Effector memory CD8-positive, alpha-beta T cell (primary cell): ENCODE results near the gene CARNS1.
A peak's percentile ranks its signal among the peaks of the same experiment; 100 is the strongest.

Source experiments
- ATAC-seq: fragments of 150-1000 bp; cut with Tn5 transposase; replicated peaks from 2 replicates; pipeline ENCODE4 v1.10.0; 2021; ENCODE audit warnings: mild to moderate bottlenecking, moderate library complexity
- DNase-seq, 3 experiments: peaks; one replicate each; pipeline ENCODE4 v3.0.0; 2021
- H3K27ac Mint-ChIP-seq, 2 donors: one replicate each; pipeline ENCODE4 v1.8.0; 2022; ENCODE audit warnings: mild to moderate bottlenecking in 2 of 2, mixed read lengths in 2 of 2, moderate library complexity in 2 of 2
- H3K27me3 Mint-ChIP-seq, 2 donors: one replicate each; pipeline ENCODE4 v1.8.0; 2022; ENCODE audit warnings: mixed read lengths in 2 of 2
- H3K36me3 Mint-ChIP-seq: one replicate; pipeline ENCODE4 v1.8.0; 2022; ENCODE audit warnings: mild to moderate bottlenecking, moderate library complexity, mixed read lengths; ENCODE audit not compliant: insufficient read depth
- H3K4me1 Mint-ChIP-seq, 2 donors: one replicate each; pipeline ENCODE4 v1.8.0; 2022; ENCODE audit warnings: low read depth in 2 of 2, mixed read lengths in 2 of 2
- H3K4me3 Mint-ChIP-seq, 2 donors: one replicate each; pipeline ENCODE4 v1.8.0; 2022; ENCODE audit warnings: mild to moderate bottlenecking in 2 of 2, mixed read lengths in 2 of 2, moderate library complexity in 2 of 2
- H3K9me3 Mint-ChIP-seq, 2 donors: one replicate each; pipeline ENCODE4 v1.8.0; 2022; ENCODE audit warnings: mixed read lengths in 2 of 2

Gene CARNS1

GRCh38 chr11:67436459-67437081, 21.1 kb downstream of the CARNS1 start:
- no peaks in the 10 kb centered on the region for H3K9me3 Mint-ChIP-seq
- H3K27ac Mint-ChIP-seq = peak overlapping the region; percentile 94 to 97
- peaks cover 66 to 74% of the 10 kb centered on the region in 2 donors for H3K4me1 Mint-ChIP-seq
- ATAC-seq (peak; percentile 16), DNase-seq (peak in 1 of 3 experiments; percentile 42)
- H3K36me3 Mint-ChIP-seq = peaks cover 71% of the 10 kb centered on the region
- peak overlapping the region; percentile 98 to 99 for H3K4me3 Mint-ChIP-seq
- no peaks in the 10 kb centered on the region for H3K27me3 Mint-ChIP-seq

GRCh38 chr11:67437082-67437808, 21.8 kb downstream of the CARNS1 start, which contains the start of gene PTPRCAP:
Gene PTPRCAP, minus strand, starts transcription at chr11:67437682. Its CDS starts 63 bp downstream, at chr11:67437619.
- Mint-ChIP-seq H3K36me3 (peaks cover 73% of the 10 kb centered on the region), H3K27ac (peak within 1 kb of the TSS; percentile 94 to 97), H3K4me1 (peaks cover 63 to 73% of the 10 kb centered on the region in 2 donors), H3K9me3 (no peaks in the 10 kb centered on the region), H3K4me3 (peak within 1 kb of the TSS; percentile 98 to 99), H3K27me3 (no peaks in the 10 kb centered on the region)
- peak; percentile 60 for ATAC-seq
- peak; percentile 64 to 73 (median 67) for DNase-seq

DNA sequence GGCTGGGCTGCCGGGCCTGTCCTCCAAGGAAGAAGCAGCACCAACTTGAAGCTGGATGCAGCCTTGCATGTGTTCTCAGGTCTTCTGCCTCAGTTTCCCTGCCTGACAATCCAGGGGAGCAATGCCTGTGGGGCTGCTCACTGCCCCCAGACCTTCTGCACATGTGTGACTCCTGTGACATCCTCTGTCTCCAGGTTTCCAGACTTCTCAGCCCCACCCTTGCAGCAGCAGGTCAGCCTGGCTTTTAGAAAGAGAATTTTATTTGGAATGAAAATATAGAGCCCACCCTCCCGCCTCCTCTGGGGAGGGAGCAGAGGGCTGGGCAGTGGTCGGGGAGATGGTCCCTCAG, 22.3 kb downstream of the CARNS1 start:
- peaks cover 74% of the 10 kb centered on the region for H3K36me3 Mint-ChIP-seq
- peaks cover 61 to 75% of the 10 kb centered on the region in 2 donors for H3K4me1 Mint-ChIP-seq
- H3K27me3 Mint-ChIP-seq = no peaks in the 10 kb centered on the region
- no peak for DNase-seq
- no peak for ATAC-seq
- H3K9me3 Mint-ChIP-seq = no peaks in the 10 kb centered on the region
- H3K4me3 Mint-ChIP-seq = peak overlapping the region; percentile 98 to 99
- H3K27ac Mint-ChIP-seq = peak overlapping the region; percentile 94 to 97

GRCh38 chr11:67438158-67438902, 22.9 kb downstream of the CARNS1 start:
- peaks cover 72% of the 10 kb centered on the region for H3K36me3 Mint-ChIP-seq
- peak overlapping the region; percentile 98 to 99 for H3K4me3 Mint-ChIP-seq
- H3K27me3 Mint-ChIP-seq = no peaks in the 10 kb centered on the region
- peaks cover 56 to 70% of the 10 kb centered on the region in 2 donors for H3K4me1 Mint-ChIP-seq
- no peaks in the 10 kb centered on the region for H3K9me3 Mint-ChIP-seq
- peak; percentile 72 to 74 (median 73) for DNase-seq
- peak; percentile 56 for ATAC-seq
- H3K27ac Mint-ChIP-seq = peak overlapping the region; percentile 94 to 97

GRCh38 chr11:67439321-67440228, 24.1 kb downstream of the CARNS1 start:
- no peak for ATAC-seq
- DNase-seq = no peak
- Mint-ChIP-seq H3K36me3 (peaks cover 70% of the 10 kb centered on the region), H3K9me3 (no peaks in the 10 kb centered on the region), H3K4me1 (peaks cover 58 to 65% of the 10 kb centered on the region in 2 donors), H3K4me3 (peak overlapping the region; percentile 98 to 99), H3K27ac (peak overlapping the region; percentile 94 to 97), H3K27me3 (no peaks in the 10 kb centered on the region)

DNA sequence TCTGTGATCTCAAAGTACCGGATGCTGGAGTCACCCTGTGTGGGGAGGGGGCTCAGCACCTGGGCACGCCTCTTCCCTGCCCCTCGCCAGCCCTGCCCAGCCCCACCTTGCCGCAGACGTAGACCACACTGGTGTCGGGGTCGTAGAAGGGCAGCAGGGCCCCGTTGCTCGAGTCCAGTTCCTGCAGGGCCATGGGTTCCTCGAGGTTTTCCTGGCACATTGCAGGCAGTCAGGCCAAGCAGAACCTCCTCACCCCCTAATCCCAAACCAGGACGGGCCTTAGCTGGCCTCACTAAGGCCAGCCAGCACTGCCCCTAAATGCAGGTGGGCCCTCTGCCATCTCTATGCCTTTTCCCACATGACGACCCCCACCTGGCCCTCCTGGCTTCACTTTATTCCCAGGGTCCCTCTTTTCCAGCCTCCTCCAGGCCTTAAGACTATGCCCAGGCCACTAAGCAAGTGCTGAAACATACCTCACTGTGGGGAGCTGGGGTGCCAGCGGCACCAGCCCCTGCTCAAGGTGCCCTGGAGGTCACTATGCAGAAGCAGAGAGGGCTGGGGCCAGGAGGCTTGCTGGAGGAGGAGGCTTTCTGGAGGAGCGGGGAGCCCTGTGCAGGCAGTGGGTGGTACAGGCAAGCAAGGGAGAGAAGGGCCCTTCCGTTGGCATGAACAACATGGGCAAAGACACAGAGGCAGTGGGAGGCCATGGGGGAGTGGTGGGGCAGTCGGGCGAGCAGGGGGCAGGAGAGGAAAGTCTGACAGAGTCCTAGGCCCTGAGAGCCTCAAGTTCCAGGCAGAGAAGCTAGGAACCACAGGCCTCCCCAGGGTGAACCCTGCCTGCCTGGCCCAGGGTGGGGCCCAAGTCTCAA, 25.0 kb downstream of the CARNS1 start:
- H3K27me3 Mint-ChIP-seq = no peaks in the 10 kb centered on the region
- H3K27ac Mint-ChIP-seq = peak overlapping the region; percentile 94 to 97
- no peak for DNase-seq
- peak overlapping the region; percentile 98 to 99 for H3K4me3 Mint-ChIP-seq
- no peaks in the 10 kb centered on the region for H3K9me3 Mint-ChIP-seq
- peaks cover 63 to 68% of the 10 kb centered on the region in 2 donors for H3K4me1 Mint-ChIP-seq
- no peak for ATAC-seq
- H3K36me3 Mint-ChIP-seq = peaks cover 62% of the 10 kb centered on the region

DNA sequence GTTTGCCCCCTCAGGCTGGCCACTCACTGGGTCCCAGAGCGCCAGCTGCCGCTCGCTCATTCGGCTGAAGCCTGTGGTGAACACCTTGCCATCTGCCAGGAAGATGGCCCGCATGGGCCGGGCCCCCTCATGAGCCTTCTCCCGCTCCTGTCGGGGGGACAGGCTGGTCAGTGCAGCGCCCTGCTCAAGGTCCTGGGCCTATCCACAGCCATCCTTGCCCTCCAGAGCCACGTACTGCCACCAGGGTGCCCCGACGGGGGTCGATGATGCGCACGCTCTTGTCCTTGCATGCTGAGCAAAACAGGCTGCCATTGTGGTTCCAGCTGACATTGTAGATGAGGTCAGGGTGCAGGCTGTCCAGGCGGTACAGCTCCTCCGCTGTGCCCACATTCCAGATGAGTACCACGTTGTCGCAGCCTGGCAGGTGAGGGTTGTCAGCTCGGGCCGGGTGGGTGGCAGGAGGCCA, 25.7 kb downstream of the CARNS1 start:
- Mint-ChIP-seq H3K27me3 (no peaks in the 10 kb centered on the region), H3K36me3 (peaks cover 62% of the 10 kb centered on the region), H3K27ac (peak overlapping the region; percentile 94 to 97), H3K4me3 (peak overlapping the region in 1 of 2 donors; percentile 99), H3K9me3 (no peaks in the 10 kb centered on the region), H3K4me1 (peaks cover 69% of the 10 kb centered on the region in 2 donors)
- DNase-seq (no peak), ATAC-seq (no peak)

GRCh38 chr11:67441731-67442351, 26.4 kb downstream of the CARNS1 start:
- H3K4me3 Mint-ChIP-seq = peak overlapping the region; percentile 76 to 79
- ATAC-seq (peak; percentile 18), DNase-seq (peak in 1 of 3 experiments; percentile 30)
- peak overlapping the region; percentile 94 to 97 for H3K27ac Mint-ChIP-seq
- H3K9me3 Mint-ChIP-seq = no peaks in the 10 kb centered on the region
- no peaks in the 10 kb centered on the region for H3K27me3 Mint-ChIP-seq
- peaks cover 69 to 70% of the 10 kb centered on the region in 2 donors for H3K4me1 Mint-ChIP-seq
- peaks cover 59% of the 10 kb centered on the region for H3K36me3 Mint-ChIP-seq

- peaks cover 50% of the 10 kb centered on the region for H3K36me3 Mint-ChIP-seq
- H3K4me3 Mint-ChIP-seq = peak overlapping the region; percentile 76 to 79
- H3K9me3 Mint-ChIP-seq = no peaks in the 10 kb centered on the region
- no peaks in the 10 kb centered on the region for H3K27me3 Mint-ChIP-seq
- ATAC-seq (no peak), DNase-seq (no peak)
- H3K27ac Mint-ChIP-seq = peak overlapping the region; percentile 92 to 97
- H3K4me1 Mint-ChIP-seq = peaks cover 71 to 73% of the 10 kb centered on the region in 2 donors
Observed at GRCh38 chr11:67442504-67443404, 27.3 kb downstream of the CARNS1 start.

- H3K4me1 Mint-ChIP-seq = peaks cover 63 to 64% of the 10 kb centered on the region in 2 donors
- no peaks in the 10 kb centered on the region for H3K27me3 Mint-ChIP-seq
- peak overlapping the region; percentile 79 to 85 for H3K4me3 Mint-ChIP-seq
- peak overlapping the region; percentile 97 to 99 for H3K27ac Mint-ChIP-seq
- H3K9me3 Mint-ChIP-seq = no peaks in the 10 kb centered on the region
- DNase-seq = no peak
- no peak for ATAC-seq
- peaks cover 36% of the 10 kb centered on the region for H3K36me3 Mint-ChIP-seq
Observed at GRCh38 chr11:67445515-67445914, 30.0 kb downstream of the CARNS1 start.

DNA sequence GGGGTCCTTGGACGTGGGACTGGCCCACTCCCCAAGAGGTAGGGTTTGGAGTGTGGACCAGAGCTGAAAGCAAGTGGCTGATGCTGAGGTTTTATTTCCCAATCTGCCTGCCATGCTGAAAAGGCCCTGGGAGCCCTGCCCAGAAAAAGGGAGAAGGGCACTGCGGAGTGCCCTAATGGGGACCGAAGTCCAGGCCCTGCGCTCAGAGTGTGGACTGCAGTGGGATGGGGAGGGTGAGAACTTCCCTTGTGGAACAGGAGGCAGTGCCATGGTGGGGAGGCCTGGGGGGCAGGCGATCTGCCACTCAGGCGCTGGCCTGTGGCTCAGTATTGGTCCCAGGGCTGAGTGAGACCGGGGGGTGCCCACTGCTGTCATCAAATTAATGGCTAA, 32.7 kb downstream of the CARNS1 start:
- Mint-ChIP-seq H3K4me3 (no peak overlapping the region), H3K27ac (peak overlapping the region in 1 of 2 donors; percentile 99), H3K27me3 (no peaks in the 10 kb centered on the region), H3K4me1 (peaks cover 44 to 52% of the 10 kb centered on the region in 2 donors), H3K36me3 (peaks cover 25% of the 10 kb centered on the region), H3K9me3 (no peaks in the 10 kb centered on the region)
- DNase-seq = no peak
- no peak for ATAC-seq
